ENCODE results near the gene RNASEH2A.
A peak's percentile ranks its signal among the peaks of the same experiment; 100 is the strongest.
"Not testable (repeated sequence)": the region's sequence is repeated elsewhere in the genome, so short reads cannot be mapped to it uniquely, and the experiment has no call there.

RNASEH2A gene

GRCh38 chr19:12833738-12834565 lies 27.6 kb downstream of the RNASEH2A start:
- no peak for DNase-seq (ENCODE audit: low spot score)

- no peak for DNase-seq (ENCODE audit: low spot score)
Observed at GRCh38 chr19:12834566-12834943, 28.2 kb downstream of the RNASEH2A start, which contains the start of gene RTBDN. Gene RTBDN (minus strand): TSS chr19:12834579. CDS start chr19:12829979, 4,600 bp downstream.

- DNase-seq (ENCODE audit: low spot score), result no peak
Observed at GRCh38 chr19:12834976-12835757, 28.8 kb downstream of the RNASEH2A start.

GRCh38 chr19:12836529-12836863 lies 30.1 kb downstream of the RNASEH2A start:
- no peak for DNase-seq (ENCODE audit: low spot score)

- DNase-seq (ENCODE audit: low spot score), result no peak
Observed at GRCh38 chr19:12837225-12837624, 30.8 kb downstream of the RNASEH2A start.

- DNase-seq (ENCODE audit: low spot score), result no peak
Observed at GRCh38 chr19:12838182-12838885, 31.9 kb downstream of the RNASEH2A start, which contains the start of gene MAST1. Gene MAST1 (plus strand): TSS chr19:12838515. CDS start chr19:12838573, 58 bp downstream.

- no peak for DNase-seq (ENCODE audit: low spot score)
Observed at GRCh38 chr19:12838886-12839756, 32.7 kb downstream of the RNASEH2A start.

GRCh38 chr19:12840091-12841079 lies 34.0 kb downstream of the RNASEH2A start:
- no peak for DNase-seq (ENCODE audit: low spot score)

GRCh38 chr19:12841094-12841493 lies 34.7 kb downstream of the RNASEH2A start:
- no peak for DNase-seq (ENCODE audit: low spot score)

GRCh38 chr19:12842511-12842910 lies 36.1 kb downstream of the RNASEH2A start:
- no peak for DNase-seq (ENCODE audit: low spot score)

- DNase-seq (ENCODE audit: low spot score), result no peak
Observed at GRCh38 chr19:12843328-12843727, 36.9 kb downstream of the RNASEH2A start.

GRCh38 chr19:12843999-12844732 lies 37.8 kb downstream of the RNASEH2A start:
- DNase-seq (ENCODE audit: low spot score), result no peak

- not testable (repeated sequence) for DNase-seq (ENCODE audit: low spot score)
Observed at GRCh38 chr19:12846613-12847012, 40.2 kb downstream of the RNASEH2A start.

- DNase-seq (ENCODE audit: low spot score), result peak; percentile 44
Observed at GRCh38 chr19:12847159-12848139, 41.1 kb downstream of the RNASEH2A start.

GRCh38 chr19:12856653-12857052 lies 50.3 kb downstream of the RNASEH2A start:
- no peak for DNase-seq (ENCODE audit: low spot score)

GRCh38 chr19:12858041-12858928 lies 51.9 kb downstream of the RNASEH2A start:
- DNase-seq (ENCODE audit: low spot score), result no peak

GRCh38 chr19:12859546-12859945 lies 53.2 kb downstream of the RNASEH2A start:
- DNase-seq (ENCODE audit: low spot score), result no peak

All from kidney capillary endothelial cell (primary cell).